Activated CD4-positive, CD25-positive, alpha-beta regulatory T cell treated with anti-CD3 and anti-CD28 coated beads, Interleukin-2, amount 50 U/mL, for 16 hours (primary cell): ENCODE data around the gene FFAR3.
"Not testable (repeated sequence)": the region's sequence is repeated elsewhere in the genome, so short reads cannot be mapped to it uniquely, and the experiment has no call there.

Source experiments
- DNase-seq: peaks from one replicate; pipeline ENCODE4 v3.0.0-alpha.2; 2020; ENCODE audit warnings: low read depth, low spot score

Gene FFAR3

DNA sequence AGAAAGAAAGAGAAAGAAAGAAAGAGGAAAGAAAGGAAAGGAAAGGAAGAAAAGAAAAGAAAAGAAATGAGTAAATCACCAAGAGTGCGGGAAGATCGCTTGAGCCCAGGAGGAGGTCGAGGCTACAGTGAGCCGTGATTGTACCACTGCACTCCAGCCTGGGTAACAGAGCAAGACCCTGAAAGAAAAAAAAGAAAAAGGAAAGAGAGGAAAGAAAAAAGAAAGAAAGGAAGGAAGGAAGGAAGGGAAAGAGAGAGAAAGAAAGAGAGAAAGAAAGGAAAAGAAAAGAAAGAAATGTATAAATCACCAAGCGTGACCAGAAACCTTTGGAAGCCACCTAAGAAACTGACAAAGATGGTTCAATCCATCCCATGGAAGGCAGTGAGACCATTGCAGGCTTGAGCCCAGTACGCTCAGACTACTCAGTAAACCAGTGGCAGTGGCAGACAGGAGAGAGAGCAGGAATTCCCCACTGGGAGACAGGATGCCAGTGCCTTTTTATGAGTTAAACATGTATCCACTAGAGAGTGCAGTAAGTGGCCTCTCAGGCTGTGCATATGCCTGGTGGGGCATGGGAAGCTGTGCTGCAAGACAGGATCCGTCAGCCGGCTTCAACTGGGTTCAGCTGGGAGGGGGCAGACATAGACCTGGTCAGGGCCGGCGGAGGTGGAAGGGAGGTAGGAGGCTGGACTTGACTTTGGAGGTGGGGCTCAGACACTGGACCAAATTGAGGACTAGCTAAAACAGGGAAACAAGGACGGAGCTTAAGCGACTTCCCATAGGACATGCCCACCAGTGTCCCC lies 17.4 kb downstream of the FFAR3 start:
- no peak for DNase-seq

DNA sequence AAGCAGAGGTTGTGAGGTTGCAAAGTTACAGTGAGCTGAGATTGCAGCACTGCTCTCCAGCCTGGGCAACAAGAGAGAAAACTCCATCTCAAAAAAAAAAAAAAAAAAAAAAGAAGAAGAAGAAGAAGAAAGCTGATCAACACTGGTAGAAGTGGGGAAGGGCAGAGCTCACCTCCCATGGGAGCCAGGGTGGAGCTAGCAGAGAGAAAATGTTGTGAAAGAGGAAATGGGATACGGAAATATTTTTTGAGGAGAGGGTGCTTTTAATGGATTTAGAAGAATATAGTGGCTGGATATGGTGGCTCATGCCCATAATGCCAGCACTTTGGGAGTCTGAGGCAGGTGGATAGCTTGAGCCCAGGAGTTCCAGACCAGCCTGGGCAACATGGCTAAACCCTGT lies 19.4 kb downstream of the FFAR3 start:
- no peak for DNase-seq

DNA sequence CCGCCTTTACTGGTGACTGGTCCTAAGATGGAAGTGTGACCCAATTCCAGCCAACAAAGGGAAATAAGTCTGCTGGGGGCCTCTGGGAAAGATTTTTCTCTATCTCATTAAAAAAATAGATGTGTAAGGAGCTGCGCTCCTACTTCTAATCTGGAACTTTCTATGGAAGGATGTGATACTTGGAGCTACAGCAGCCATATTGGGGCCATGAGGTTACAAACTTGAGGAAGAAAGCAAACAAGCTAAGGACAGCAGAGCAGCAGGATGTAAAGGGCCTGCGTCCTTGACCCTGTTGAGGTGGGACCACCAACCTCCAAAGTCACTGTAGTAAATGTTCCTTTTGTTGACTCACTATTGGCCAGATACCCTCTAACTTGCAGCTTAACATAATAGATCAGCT lies 20.1 kb downstream of the FFAR3 start:
- DNase-seq: no peak

DNA sequence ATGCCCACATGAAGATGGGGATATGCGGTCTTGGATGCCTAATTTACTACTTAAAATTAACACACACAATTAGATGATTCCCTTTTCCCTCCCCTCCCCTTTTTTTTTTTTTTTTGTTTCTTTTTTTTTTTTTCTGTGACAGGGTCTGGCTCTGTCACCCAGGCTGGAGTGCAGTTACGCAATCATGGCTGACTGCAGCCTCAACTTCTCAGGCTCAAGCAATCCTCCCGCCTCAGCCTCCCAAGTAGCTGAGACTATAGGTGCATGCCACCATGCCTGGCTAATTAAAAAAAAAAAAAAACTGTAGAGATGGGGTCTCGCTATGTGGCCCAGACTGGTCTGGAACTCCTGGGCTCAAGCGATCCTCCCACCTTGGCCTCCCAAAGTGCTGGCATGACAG lies 21.3 kb downstream of the FFAR3 start:
- DNase-seq: not testable (repeated sequence)

DNA sequence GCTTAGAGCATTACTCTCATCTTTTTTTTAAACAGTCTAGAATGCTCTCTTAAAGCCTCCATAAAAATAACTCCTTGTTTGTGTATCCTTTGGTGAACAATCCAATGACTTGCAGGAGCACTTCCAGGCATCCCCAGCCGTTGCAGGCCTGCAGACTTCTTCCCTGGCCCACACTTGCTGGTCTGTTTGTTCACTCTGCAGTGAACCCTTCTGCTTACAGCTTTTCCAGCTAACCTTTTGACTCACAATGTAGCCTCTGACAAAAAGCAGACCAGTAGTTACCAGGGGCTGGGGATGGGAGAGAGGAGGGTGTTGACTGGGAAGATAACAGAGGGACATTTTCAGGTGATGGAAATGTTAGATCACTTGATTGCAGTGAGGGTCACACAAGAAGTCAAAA lies 21.7 kb downstream of the FFAR3 start:
- no peak for DNase-seq

DNA sequence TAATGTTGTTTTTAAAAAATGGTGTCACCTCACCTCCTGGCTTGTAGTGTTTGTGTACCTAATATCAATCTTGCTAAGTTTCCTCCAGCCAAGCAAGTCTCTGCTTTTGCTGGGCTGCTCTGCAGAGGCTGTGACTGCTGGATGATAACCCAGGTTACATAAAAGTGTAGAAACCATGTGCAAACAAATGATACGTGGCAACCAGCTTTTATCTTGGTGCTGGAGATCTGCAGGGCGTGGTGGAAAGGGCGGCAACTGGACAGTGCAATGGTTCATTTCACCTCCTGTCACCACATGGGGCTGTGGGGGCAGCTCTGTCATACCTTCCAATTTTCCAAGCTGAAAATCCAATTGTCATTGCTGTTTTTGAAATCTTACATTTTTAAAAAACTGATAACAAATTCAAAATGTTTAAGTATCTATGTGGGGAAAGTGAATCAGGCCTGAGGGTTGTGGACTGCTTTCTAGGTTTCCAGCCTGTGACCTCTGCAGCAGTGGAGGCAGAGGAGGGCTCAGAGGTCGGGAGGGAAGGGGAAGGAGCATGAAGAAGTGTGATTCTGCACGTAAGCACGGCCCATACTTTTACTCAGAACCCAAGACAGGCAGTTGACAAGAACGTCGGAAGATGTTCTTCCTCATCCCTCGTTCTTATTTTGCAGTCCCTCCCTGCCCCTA lies 22.3 kb downstream of the FFAR3 start:
- DNase-seq: no peak

DNA sequence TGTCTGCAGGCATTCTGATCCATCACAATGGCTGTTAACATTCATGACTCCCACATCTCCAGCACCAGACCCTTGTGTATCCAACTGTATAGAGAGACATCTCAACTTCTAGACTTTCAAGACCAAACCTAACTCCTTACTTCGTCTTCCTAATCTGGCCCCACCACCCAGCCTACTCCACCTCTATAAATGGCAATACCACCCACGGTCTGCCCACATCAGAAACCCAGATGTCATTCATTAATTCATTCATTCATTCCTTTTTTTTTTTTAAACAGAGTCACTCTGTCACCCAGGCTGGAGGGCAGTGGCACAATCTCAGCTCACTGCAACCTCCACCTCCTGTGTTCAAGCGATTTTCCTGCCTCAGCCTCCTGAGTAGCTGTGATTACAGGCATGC lies 23.1 kb downstream of the FFAR3 start:
- DNase-seq: no peak

DNA sequence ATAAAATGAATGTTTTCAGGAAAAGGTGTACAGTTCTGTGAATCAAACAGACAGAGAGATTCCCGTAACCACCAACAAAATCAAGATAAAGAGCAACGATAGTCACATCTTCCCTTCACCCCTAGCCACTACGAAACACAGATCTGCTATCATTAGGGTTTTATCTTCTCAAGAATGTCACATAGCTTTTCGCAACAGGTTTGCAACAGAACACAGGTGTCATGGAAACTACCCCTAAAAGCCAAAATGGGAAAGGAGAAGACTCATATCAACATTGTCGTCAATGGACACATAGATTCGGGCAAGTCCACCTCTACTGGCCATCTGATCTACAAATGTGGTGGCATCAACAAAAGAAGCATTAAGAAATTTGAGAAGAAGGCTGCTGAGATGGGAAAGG lies 23.7 kb downstream of the FFAR3 start:
- no peak for DNase-seq

DNA sequence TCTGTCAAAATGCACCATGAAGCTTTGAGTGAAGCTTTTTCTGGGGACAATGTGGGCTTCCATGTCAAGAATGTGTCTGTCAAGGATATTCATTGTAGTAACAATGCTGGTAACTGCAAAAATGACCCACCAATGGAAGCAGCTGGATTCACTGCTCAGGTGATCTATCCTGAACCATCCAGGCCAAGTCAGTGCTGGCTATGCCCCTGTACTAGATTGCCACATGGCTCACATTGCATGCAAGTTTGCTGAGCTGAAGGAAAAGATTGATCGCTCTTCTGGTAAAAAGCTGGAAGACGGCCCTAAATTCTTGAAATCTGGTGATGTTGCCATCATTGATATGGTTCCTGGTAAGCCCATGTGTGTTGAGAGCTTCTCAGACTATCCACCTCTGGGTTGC lies 25.3 kb downstream of the FFAR3 start:
- no peak for DNase-seq

DNA sequence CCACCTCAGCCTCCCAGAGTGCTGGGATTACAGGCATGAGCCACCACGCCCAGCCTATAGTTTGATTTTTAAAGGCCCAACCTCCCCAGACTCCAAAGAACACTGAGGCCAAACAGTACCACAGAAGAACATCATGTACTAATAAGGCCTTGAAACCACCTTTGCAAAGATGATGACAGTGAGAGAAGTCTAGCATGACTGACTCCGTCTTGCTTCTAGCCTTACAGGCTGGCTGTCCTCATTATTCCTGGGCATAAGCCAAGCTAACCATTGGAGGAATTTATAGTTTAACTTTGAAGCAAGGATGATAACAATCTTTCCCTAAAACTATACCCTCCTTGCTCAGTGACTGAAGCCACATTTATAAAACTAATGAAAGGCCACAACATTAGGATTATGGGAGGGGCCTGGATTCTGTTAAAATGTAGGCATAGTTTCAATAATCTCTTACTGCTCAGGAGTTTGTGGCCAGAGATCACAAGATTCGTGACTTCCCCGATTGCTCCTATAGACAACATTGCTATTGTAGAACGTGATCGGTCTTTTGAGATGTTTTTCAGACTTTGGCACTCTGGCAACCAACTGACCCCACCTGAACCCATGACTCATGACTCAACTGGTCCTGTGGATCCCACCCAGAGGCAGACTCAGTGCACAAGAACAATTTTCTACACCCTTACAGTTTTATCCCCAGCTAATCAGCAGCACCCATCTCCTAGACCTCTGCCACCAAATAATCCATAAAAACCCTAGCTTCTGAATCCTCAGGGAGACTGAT lies 30.2 kb downstream of the FFAR3 start:
- DNase-seq: no peak

DNA sequence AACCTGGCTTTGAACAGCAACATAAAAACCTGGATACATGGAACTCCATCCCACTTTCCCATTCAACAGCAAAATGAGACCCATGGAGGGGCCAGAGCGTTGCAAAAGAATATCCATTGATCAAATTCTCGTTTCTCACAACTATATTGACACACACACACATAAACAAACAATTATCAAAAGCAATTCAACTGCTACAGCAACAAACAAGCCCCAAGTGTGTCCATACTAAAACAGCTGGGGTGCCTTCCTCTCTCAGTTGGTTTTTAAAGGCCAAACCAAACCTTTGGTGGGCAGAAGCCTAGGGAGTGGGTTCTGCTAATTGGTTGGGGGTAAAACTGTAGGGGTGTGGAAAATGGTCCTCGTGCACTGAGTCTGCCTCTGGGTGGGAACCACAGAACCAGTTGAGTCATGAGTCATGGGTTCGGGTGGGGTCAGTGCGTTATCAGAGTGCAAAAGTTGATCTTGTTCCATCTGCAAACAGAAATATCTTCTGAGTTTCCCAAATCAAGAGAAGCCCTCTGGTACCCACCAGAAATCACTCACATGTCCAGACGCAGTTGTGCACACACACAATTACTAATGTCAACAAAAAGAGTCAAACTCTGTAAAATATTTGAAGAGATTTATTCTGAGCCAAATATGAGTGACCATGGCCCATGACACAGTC lies 31.1 kb downstream of the FFAR3 start:
- DNase-seq: no peak

DNA sequence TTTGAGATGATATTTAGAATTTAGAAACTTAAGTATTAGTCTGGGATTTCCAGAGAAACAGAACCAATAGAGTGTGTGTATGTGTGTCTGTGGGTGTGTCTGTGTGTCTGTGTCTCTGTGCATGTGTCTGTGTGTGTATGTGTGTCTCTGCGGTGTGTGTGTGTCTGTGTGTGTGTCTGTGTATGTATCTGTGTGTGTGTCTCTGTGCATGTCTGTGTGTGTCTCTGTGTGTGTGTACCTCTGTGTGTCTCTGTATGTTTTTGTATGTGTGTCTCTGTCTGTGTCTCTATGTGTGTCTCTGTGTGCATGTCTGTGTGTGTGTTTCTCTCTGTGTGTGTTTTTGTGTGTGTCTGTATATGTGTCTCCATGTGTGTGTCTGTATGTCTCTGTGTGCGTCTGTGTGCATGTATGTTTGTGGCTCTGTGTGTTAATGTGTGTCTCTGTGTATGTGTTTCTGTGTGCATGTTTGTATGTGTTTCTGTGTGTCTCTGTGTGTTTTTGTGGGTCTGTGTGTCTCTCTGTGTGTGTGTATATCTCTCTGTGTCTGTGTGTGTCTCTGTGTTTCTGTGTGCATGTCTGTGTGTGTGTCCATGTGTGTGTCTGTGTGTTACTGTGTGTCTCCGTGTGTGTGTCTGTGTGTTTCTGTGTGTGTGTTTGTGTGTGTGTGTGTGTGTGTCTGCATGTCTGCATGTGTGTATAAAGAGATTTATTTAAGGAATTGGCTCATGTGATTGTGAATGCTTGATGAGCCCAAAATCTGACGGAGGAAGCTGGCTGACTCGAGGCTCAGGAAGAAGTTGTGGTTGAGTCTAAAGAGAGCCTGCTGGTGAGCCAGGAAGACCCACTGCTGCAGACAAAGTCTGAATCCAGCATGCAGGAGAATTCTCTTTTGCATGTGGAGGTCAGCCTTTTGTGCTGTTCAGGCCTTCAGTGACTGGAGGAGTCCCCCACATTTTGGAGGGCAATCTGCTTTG lies 34.8 kb downstream of the FFAR3 start:
- DNase-seq: no peak

DNA sequence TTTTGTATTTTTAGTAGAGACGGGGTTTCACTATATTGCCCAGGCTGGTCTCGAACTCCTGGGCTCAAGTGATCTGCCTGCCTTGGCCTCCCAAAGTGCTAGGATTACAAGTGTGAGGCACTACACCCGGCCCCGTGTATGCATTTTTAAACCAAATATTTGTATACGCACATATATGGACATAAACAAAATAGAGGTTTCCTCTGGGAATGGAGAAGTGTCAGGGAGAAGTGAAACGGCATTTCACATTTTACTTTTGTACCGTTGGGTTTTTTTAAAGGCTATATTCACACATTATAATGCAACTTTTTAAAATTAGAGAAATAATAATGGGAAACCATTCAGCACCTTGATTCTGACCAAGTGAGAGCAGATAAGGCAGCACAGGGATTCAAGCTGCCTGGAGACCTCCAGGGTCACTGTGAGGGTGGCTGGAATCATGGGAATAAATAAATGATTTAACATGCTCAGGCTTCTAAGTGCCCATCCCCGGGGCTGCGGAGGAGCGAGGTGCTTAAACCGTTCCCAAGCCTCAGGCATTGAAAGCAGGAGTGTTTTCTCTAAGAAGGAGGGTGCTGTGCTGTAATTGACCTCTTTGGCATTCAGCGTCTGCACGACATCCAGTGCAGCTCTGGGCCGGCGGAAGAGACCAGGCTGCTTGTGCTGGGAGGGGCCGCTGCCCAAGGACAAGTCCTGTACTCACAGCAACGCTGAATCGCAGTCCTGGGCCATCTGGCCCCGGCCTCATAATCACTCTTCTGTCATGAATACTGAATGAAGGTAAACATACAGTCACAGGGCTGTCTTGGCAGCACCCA lies 37.3 kb downstream of the FFAR3 start:
- no peak for DNase-seq

DNA sequence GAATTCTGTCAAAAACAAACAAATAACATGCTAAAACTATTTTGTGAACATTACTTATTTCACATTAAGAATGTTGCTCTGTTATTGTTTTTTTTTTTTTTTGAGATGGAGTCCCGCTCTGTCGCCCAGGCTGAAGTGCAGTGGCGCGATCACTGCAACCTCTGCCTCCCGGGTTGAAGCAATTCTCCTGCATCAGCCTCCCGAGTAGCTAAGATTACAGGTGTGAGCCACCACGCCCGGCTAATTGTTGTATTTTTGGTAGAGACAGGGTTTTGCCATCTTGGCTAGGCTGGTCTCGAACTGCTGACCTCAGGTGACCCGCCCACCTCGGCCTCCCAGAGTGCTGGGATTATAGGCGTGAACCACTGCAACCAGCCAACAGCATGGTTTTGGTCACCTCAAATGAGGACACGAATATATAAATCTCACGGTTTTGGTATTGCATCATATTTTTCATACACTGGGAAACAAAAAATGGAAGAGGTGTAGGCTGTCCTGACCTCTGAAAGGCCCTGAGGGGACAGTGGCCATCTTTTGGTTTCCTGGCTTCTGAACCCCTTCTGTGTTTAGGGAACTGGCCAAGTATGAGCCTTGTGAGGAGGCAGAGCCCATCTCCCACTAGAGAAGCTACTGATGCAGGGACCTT lies 38.1 kb downstream of the FFAR3 start:
- no peak for DNase-seq

DNA sequence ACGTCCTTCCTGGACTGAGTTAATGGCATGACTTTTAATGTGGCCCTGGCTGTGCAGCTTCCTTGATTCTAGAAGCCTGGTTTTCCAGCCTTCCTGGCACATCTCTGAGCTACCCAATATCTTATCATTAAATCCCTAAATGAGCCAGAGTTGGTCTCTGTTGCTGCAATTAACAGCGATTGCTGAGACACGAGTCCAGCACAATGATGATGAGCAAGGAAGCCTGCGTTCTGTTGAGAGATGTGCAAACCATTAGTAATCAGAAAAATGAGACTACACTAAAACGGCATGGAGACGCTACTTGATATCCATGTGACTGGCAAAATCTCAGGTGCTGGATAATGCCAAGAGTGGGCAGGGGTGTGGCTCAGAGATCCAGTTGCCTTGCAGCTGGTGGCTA lies 38.8 kb downstream of the FFAR3 start:
- no peak for DNase-seq

DNA sequence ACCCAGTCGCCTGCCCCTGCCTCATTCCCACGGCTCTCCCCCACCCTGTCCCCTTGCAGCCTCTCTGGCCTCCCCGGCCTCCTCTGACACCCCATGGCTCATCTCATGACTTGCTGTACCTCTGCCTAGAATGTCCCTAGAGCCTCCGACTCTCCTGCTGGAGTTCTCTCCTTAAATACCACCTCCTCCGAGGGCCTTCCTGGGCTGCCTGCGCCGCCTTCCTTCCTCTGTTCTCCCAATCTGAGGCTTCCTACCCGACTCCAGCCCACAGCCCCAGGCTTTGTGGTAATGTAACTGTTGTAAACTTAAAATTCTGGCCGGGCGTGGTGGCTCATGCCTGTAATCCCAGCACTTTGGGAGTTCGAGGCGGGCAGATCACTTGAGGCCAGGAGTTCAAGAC lies 40.3 kb downstream of the FFAR3 start:
- no peak for DNase-seq

DNA sequence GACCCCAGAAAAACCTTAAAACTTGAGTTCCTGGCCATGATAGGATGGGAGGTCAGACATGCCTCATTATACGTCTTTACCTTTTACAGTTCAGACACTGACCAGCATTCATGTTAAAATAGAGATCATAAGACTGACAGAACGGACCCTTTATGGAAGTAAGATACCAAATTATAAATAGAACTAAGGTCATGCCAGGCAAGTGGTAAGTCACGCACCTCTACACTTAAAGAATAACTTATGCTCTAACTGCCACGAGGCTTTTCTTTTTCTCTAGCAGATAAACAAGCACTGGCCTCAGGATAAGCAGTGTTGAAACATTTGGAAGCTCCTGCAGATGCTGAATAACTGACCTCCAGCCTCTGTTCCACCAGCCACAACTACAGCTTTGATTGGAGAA lies 41.0 kb downstream of the FFAR3 start:
- DNase-seq: no peak

DNA sequence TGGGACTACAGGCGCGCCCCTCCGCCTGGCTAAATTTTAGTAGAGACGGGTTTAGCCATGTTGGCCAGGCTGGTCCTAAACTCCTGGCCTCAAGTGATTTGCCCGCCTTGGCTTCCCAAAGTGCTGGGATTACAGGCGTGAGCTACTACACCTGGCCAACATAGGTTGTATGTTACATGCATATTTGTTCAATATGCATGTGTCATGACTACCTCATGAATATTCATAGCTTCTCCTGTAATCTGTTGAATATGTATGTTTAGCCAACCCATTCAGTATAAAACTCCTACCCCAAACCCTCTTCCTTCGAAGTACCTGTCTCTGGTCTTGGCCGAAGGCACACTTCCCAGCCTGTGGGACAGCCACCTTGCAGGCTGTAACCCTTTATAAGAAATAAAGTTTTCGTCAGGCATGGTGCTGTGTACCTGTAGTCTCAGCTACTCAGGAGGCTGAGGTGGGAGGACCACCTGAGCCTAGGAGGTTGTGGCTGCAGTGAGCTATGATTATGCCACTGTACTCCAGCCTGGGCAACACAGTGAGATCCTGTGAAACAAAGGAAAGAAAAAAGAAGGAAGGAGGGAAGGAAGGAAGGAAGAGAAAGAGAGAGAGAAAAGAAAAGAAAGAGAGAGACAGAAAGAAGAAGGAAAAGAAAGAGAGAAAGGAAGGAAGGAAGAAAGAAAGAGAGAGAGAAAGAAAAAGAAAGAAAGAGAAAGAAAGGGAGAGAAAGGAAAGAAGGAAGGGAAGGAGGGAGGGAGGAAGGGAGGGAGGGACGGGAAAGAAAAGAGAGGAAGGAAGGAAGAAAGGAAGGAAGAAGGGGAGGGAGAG lies 41.9 kb downstream of the FFAR3 start:
- DNase-seq: no peak

DNA sequence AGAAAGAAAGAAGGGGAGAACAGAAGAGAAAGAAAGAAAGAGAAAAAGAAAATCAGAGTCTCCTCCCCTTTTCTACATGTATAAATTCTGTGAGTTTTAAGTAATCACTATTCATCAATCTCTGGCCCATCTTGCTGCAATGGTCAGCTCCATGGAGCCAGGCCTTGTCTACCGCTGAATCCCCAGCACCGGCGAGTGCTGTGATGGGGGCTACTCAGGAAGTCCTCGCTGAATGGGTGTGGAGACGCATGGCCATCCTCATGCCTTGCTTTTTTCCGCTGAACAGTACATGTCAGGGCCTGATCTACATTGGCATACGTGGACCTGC lies 42.5 kb downstream of the FFAR3 start:
- DNase-seq: no peak
